ENCODE measurements around the gene KIT.
"Not testable (repeated sequence)": the region's sequence is repeated elsewhere in the genome, so short reads cannot be mapped to it uniquely, and the experiment has no call there.

The KIT gene

DNA sequence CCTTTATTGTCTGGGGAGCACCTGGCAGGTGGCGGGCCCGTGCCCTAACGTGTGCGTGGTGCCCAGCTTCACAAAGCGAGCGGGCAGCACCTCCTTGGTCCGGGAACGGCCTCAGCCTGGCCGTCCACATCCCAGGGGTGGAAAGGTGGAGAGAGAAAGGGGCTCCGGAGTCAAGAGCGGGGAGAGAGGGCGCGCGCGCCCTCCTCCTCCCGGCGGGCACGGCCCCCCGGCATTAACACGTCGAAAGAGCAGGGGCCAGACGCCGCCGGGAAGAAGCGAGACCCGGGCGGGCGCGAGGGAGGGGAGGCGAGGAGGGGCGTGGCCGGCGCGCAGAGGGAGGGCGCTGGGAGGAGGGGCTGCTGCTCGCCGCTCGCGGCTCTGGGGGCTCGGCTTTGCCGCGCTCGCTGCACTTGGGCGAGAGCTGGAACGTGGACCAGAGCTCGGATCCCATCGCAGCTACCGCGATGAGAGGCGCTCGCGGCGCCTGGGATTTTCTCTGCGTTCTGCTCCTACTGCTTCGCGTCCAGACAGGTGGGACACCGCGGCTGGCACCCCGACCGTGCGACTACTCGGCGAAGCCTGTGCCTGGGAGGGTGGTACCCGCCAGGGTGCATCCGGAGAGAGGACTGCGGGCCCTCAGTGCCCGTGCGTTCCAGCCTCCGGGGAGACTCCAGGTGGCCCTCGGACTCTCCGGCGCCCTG is at the start of gene KIT:
KIT (plus strand) TSS at position 407 of the 701 bp plus-strand sequence; CDS start at position 465, 58 bp downstream.
- peak in 1 of 2 experiments; percentile 10 for DNase-seq (ENCODE audit: low read depth in 2 of 2)

DNA sequence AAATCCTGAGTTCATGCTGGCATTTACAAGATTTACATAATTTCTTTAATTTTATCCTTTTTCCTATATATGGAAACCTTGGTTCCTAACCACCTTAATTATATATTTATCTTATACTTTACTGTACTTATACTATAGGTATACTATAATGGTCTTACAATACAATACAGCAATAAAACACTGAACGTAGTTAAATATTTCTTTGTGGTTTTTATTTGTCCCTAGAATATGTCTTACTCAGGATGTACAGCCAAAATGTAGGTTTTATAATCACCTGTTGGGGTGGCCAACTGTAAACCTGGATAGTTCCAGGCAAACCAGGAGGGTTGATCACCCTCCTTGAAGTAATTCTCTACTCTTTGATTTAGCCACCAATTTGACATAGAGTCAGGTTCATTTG is 48.4 kb upstream of the KIT start:
- DNase-seq (ENCODE audit: low read depth in 2 of 2): no peak

DNA sequence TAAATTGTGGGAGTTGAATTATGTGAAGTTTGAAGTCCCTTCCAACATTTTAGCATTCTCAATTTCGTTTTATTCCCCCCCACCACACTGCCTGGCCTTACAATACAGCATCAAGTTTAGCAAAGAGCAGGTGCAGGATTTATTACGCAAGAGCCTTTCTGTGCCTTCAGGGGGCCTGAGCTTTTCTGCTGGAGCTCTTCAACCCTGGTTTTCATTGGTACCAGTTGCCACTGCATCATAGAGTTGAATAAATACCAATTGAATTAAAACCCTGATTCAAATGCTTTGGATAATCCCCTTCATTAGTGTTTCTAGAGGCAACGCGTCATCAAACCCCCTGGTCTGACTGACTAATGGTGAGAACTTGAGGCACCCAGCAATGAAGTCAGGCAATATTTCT is 43.6 kb upstream of the KIT start:
- DNase-seq (ENCODE audit: low read depth in 2 of 2): no peak

DNA sequence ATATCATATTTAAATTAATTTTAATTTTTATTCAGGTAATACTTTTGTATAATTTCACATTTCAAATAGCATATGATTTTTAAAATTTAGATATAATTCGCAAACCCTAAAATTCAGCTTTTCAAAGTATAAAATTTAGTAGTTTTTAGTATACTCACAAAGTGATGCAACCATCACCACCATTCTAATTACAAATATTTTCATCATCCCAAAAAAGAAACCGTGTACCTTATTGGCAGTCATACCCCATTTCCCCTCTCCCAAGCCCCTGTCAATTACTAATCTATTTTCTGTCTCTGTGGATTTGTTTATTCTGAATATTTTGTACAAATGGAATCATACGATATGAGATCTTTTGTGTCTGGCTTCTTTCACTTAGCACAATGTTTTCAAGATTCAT is 37.0 kb upstream of the KIT start:
- no peak for DNase-seq (ENCODE audit: low read depth in 2 of 2)

DNA sequence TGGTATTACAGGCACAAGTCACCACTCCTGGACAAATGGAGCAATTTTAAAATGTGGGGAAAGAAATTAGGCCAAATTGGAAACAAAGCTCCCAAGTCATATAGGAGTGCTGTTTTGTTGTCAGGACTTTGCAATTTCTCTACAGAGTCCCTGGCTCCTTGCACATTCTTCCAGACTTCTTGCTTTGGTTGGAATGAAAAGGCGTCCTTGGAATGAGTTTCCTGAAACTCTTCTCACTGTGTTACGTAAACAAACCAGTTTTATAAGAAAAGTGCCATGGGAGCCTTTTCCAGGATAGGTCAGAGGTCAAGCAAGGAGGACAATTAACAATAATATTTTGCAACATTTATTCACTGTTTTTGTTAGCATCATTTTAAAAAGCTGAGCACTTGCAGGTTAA is 32.4 kb upstream of the KIT start:
- no peak for DNase-seq (ENCODE audit: low read depth in 2 of 2)

DNA sequence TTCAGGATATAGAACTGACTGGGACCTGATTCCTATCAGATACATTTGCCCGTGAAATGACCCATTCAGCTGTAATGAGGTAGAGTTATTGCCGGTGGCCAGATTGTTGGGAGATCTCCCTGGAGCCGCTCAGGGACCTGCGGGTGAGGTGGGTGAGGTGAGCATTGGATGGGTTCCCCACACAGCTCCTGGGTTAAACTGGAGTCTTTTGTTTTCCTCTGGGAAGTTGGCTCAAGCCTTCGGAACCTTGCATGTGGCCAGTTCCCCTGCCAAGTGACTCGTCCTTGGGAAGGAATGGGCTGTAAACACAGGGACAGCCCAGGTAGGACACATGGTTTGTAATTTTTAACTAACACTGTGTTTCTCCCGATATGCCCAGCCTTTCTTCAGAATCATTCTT is 31.6 kb upstream of the KIT start:
- DNase-seq (ENCODE audit: low read depth in 2 of 2): no peak

DNA sequence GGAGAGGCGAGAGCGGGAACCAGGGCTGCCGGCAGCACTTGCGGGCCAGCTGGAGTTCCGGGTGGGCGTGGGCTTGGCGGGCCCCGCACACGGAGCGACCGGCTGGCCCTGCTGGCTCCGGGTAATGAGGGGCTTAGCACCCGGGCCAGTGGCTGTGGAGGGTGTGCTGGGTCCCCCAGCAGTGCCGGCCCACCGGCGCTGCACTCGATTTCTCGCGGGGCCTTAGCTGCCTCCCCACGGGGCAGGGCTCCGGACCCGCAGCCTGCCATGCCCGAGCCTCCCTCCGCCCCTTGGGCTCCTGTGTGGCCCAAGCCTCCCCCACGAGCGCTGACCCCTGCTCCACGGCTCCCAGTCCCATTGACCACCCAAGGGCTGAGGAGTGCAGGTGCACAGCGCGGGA is 25.2 kb upstream of the KIT start:
- DNase-seq (ENCODE audit: low read depth in 2 of 2): no peak

DNA sequence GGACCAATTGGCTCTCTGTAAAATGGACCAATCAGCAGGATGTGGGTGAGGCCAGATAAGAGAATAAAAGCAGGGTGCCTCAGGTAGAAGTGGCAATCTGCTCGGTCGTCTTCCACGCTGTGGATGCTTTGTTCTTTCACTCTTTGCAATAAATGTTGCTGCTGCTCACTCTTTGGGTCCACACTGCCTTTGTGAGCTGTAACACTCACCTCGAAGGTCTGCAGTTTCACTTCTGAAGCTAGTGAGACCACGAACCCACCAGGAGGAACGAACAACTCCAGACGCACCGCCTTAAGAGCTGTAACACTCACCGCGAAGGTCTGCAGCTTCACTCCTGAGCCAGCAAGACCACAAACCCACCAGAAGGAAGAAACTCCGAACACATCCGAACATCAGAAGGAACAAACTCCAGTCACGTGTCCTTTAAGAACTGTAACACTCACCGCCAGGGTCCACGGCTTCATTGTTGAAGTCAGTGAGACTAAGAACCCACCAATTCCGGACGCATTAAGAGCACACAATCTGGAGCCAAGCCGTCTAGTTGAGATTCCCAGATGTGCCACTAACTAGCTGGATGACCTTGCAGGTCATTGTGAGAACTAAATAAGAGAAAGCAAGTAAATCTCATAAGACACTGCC is 24.5 kb upstream of the KIT start:
- DNase-seq (ENCODE audit: low read depth in 2 of 2): not testable (repeated sequence)

DNA sequence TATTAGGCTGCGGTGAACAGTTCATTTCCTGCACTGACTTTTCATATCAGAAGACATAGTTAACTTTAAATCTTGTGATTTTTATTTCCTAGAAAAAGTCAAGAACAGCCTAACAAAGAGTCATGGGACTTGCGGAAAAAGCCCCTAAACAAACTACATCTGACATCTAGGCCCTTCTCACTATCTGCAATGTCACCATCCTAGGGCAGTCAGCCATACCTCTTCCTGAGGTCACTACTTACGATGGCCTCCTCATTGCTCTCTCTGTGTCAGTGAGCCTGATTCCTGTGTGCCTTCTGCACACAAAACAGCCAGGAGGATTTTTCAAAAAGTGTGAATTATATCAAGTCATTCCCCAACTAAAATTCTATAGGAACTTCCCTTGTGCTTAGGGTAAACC is 22.4 kb upstream of the KIT start:
- no peak for DNase-seq (ENCODE audit: low read depth in 2 of 2)

DNA sequence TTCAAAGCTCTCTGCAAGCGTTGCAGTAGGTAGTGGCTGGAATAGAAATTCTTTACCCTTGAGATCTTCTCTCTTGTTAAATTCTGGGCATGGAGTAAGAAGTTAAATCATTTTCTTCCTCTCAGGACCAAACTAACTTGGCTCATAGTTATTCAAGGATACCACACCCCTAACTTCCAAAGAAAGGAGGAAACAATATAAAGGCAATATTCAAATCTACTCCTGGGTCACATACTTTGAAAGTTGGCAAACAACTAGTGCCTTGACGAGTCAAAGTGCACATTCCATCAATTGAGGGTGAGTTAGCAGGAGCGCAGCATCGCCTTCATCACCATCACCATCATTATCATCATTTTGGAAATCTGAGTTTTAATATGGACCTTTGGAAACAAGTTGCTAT is 20.4 kb upstream of the KIT start:
- DNase-seq (ENCODE audit: low read depth in 2 of 2): no peak

DNA sequence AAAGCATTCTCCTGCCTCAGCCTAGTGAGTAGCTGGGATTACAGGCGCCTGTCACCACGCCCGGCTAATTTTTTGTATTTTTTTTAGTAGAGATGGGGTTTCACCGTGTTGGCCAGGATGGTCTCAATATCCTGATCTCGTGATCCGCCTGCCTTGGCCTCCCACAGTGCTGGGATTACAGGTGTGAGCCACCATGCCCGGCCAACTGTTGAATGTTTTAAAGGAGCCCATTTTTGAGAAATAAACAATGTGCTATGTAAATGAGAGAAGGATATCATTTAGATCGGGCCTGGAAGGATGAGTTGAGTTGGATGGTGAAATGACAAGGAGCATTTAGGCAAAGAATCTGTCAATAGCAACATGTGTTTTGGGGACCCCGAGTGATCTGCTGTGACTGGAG is 16.7 kb upstream of the KIT start:
- not testable (repeated sequence) for DNase-seq (ENCODE audit: low read depth in 2 of 2)

DNA sequence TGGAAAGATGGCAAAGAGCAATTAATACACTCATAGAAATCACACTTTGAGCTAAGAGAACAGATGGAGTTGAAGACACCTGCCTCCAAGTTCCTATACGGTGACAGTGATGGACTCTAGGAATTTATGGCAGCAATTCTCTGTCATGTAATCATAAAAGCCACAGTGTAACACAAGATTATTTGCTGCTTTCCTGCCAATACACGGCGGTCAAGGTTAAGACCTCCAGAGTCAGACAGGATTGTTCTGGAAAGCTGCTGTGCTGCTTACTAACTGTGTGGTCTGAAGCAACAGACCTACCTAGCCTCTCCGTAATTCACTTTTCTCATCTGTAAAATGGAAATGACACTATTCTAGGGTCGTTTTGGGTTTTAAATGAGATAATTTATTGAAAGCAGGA is 14.6 kb upstream of the KIT start:
- DNase-seq (ENCODE audit: low read depth in 2 of 2): no peak

DNA sequence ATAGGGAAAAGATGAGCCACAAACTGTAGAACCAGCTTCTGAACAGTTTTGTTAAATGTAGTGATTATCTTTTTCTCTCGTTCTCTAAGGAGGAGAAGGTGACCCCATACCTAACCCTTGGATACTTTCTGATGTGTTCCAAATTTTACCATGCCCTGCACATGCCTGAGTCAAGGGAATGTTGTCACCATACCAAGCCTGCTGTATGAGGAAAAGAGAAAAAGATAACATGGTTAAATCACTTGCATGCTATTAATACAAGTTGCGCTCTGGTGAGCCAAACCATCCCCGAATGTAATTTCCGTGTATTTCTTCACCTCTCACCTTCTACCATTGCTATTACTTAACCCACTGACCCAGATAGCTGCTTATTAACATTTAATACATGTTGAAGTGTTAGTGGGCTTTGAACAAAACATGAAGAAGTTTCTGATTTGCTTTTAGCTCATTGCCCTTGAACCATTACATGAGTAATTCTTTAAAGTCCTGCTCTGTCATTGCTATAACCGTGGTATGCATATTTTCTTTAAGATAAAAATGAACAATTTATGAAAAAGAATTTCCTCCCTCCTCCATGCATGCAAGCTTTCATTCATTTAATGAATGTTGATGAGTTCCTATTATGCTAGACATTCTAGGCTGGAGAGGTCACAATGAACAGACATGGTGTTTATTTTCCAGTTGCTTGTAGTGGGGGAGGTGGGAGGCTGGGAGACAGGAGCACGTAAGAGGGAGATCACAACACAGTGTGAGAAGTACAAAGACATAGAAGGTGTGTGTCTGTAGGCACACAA is 13.6 kb upstream of the KIT start:
- DNase-seq (ENCODE audit: low read depth in 2 of 2): no peak

DNA sequence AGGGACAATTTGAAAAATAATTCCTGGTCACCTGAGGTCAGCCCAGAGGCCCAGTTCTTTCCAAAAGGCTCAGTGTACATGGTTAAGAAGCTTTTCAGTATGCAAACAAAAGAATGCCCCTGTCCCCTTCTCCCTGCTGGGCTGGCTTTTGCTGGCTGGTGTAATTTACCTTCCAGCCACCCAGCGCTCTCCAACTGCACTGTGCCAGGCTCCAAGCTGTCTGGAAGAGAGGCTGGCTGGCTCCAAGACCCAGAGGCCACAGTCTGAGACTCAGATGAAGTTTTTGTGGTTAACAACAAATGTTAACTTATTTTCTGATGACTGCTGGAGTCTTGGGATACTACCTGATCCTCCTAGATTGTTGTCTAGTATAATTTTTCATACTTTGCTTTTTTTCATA is 11.9 kb upstream of the KIT start:
- no peak for DNase-seq (ENCODE audit: low read depth in 2 of 2)

DNA sequence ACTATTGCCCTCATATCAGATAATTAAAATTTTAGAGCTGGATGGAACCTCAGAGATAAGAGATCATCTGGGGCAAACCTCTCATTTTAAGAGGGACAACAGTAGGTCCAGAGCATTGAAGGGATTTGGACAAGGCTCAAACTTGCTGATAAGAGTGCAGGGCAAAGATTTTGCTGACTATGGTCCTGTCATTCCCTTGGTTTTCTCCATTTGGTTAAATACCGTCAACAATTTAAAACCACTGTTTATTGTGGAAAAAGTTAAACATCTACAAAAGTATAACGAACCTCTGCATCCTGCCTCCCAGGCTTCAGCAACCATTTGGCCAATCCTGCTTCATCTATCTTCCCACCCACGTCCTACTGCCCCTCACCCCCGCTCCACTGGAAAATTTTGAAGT is 10.7 kb upstream of the KIT start:
- DNase-seq (ENCODE audit: low read depth in 2 of 2): no peak

DNA sequence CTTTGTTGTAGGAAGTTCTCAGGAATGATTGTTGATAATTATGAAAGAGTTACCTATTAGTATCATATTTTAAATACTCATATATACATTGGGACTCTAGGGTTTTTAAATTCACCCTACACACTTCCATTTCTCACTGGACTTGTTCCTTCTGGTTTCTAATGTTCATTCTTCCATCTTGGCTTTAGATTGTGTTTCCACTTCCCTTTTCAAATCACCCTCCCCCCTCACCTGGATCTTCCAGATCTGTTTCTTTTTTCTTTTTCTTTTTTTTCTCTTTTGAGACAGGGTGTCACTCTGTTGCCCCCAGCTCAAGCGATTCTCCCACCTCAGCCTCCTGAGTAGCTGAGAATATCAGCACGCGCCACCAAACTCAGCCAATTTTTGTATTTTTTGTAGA is 6.7 kb upstream of the KIT start:
- no peak for DNase-seq (ENCODE audit: low read depth in 2 of 2)

DNA sequence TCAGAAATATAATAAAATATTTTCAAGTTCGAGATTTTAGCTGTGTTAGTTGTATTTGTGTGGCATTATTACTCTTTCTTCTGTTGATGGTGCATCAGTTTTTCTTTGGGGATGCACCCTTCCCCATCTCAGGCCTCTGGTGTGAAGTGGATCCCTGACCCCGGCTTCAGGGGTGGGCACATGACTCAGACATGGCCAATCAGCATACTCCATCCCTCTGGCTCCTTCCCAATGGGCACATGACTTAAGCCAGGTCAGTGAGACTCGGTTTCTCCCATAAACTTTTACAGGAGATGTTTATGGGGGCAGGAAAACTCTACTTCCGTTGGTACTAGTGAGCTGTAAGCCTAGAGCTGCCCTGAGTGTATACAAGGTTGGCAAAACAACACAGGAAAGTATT is 3.0 kb upstream of the KIT start:
- no peak for DNase-seq (ENCODE audit: low read depth in 2 of 2)

DNA sequence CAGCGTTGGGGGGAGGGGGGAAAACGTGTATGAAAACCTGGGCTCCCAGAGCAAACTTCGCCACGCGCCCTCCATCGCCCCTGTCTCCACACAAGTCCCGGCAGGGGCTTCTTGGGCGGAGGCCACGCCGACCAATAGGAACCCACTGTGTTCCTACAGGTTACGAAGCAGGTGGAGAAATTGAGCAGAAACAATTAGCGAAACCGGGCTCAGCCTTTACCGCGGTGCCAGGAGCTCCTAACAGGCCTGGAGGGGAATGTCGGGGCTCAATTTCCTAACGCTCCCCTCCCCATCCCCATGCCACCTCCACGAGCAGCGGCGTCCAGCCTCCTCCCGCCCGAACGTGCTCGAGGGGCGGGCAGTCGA is 589 bp upstream of the KIT start:
- no peak for DNase-seq (ENCODE audit: low read depth in 2 of 2)

DNA sequence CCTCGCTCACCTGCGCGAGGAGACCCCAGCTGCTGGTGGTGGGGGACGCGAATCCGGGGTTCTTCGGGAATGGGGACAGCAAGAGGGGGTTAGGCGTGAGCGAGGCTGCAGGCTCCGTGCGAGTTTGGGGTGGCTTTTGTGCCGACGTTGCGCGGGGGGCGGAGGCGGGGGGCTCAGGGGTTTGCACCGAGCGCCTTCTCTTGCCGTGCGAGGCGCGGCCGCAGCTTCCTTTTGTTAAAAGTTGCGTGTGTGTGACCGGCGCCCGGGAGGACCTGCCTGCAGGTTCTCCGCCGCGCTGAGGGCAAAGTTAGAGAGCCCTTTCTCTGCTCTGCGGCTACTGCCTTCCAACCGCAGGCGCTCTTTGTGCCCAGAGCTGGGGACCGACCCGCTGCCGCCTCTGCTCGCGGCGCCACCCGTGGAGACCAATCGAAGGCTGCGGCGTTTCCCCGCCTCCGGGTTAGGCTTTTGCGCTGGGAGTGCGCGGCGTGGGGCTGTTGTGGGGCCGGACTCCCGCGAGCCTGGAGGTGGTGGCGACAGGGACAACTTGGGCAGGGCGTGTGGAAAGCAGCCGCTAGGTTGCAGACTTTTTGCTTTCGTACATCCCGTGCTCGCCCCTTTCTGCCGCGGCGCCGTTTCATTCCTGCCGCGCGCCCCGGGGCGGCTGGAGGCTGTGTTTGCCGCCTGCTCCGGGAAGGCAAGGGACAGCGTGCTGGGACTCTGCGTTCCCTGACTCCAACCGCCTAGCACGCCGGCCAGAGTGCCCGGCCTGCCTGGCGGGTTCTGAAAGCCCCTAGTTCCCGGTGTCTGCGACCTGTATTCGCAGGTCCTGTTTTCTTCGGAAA is 716 bp downstream of the KIT start:
- no peak for DNase-seq (ENCODE audit: low read depth in 2 of 2)

DNA sequence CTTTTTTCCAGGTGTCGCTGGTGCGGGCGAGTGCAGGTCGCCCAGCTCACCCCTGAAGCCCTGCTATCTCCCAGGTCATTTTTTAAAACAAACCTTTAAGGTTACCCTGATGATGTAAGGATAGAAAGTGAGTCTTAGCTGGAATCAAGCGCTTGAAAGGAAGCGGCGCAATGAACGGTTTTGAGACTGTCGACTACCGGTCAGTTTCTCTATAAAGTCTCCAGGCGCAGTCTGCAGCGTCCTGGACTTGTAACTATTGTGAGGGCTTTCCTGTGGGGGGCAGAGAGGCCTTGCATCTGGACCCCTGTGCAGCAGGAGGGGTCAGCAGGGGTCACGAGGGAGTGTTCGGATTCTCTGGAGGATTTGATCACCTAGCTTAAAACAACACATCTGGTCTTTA is 1.6 kb downstream of the KIT start:
- DNase-seq (ENCODE audit: low read depth in 2 of 2): no peak

DNA sequence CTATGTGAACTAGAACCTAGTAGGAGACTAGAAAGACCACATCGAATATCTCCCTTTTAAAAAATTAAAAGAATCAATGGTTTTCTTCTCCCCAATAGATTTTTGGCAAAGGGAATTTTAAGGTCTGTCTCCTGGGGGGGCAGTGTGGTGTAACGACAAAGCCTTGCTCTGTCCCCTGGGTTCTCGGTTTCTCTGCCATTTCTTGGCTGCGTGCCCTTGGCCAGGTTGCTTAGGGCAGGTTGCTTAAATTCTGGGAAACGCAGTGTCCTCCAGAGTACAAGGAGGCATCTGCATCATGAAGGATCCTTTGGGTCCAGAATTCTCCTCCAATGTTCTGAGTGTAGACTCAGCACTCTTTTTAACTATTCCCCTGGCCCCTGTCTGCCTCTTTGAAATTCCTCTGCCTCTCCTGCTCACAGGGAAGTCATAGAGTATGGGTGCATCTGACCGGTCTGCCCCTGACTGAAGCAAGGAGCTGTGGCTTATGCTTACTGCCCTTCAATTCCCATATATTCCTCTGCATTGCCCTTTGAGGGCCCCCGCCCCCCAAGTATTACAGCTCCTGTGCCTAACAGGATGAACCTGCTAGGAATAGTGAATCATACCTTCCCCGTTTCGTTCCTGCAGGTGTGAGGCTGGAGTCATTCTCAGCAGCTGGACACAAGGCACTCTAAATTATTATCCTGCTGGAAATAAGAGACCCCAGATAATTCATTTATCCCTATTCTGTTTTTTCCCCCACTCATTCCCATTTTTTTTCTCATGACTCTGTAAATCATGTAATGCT is 2.2 kb downstream of the KIT start:
- DNase-seq (ENCODE audit: low read depth in 2 of 2): no peak

Data from fibroblast of skin of left quadriceps (primary cell).